ENCODE results near the gene BZW1.
"Not testable (repeated sequence)": the region's sequence is repeated elsewhere in the genome, so short reads cannot be mapped to it uniquely, and the experiment has no call there.

The BZW1 gene

DNA sequence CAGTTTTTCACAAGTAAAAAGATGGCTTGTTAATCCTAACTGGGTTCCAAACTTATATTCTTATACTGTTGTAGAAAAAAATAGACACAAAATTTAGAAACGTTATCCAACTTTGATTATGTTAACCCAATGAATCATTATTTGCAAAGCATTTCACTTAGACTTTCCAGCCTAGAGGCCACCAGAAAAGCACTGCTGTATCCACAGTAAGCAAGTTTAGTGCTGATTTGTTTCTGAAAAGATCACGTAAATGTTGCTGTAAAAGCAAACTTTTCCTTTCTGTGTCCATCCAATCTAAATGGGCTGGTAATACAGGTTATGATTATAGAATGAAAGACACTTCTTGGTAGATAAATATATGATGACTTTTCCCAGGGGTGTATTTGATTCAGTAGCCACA is 17.6 kb upstream of the BZW1 start:
- DNase-seq, result no peak

- DNase-seq, result no peak
Observed at GRCh38 chr2:200795028-200795440, 16.7 kb upstream of the BZW1 start.

DNA sequence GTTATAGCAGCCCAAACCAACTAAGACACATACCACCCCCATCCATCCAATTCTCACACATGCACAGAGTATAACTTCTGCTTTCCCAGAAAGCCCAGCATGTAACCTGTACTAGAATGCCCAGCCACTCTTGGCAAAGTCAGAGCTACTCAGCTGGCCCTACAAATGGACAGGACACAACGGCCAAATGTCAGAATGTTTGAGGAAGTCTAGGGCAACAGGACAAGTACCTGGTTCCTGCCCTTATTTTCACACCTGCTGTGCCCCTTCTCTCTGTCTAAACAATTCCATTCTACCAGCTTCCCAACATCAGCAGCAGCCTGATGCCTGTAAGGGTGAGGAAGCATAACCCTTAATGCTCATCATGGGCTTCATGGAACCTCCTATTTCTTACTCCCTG is 15.1 kb upstream of the BZW1 start:
- no peak for DNase-seq

- no peak for DNase-seq
Observed at GRCh38 chr2:200797242-200797770, 14.4 kb upstream of the BZW1 start.

DNA sequence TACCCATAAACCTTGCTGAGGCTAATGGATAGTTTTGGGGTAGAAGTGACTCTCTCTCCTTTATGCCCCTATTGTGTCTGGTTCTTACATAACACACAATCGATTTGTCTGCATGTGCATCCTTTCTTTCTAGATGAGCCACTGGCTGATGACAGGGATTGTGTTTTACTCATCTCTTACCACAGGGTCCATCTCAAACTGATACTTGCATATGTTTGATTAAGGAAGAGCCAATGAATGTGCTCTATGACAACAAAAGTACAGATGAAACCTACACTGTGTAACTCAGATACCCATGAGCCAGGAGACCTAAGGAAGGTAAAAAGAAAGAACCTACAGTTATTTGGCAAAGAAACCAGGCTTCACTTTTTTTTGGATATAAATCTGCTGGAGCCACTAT is 13.2 kb upstream of the BZW1 start:
- no peak for DNase-seq

GRCh38 chr2:200800458-200800857 is 11.3 kb upstream of the BZW1 start:
- DNase-seq, result no peak

DNA sequence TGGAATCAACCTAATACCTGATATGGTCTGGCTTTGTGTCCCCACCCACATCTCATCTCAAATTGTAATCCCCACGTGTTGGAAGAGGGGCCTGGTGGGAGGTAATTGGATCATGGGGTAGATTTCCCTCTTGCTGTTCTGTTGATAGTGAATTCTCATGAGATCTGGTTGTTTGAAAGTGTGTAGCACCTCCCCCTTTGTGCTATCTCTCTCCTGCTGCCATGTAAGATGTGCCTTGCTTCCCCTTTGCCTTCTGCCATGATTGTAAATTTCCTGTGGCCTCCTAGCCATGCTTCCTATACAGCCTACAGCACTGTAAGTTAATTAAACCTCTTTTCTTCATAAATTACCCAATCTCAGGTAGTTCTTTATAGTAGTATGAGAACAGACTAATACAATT is 10.3 kb upstream of the BZW1 start:
- DNase-seq, result not testable (repeated sequence)

- DNase-seq, result no peak
Observed at GRCh38 chr2:200809506-200810251, 2.0 kb upstream of the BZW1 start.

- no peak for DNase-seq
Observed at GRCh38 chr2:200810252-200810997, 1.3 kb upstream of the BZW1 start.

GRCh38 chr2:200810998-200811332 is 745 bp upstream of the BZW1 start:
- DNase-seq, result no peak

- DNase-seq, result peak; percentile 82
Observed at GRCh38 chr2:200812122-200813022, 662 bp downstream of the BZW1 start.

GRCh38 chr2:200814276-200814815 is 2.6 kb downstream of the BZW1 start:
- DNase-seq, result no peak

DNA sequence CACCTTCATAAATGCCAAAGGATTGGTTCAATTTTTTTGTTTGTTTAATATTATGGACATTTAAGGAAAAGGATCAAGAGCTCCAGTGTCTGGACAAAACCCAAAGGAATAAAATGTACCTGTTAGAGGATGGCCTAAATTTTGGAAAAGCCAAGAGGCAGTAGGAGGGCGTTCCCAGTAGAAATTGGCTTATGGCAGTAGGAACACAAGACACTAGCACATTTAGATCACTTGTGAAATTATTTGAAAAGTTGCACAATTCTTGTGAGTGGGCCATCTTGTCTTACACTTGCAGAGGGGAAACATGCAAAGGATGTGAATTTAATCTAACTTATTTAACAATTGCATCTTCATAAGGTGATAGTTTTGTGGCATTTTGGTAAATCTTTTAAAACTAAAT is 3.2 kb downstream of the BZW1 start:
- DNase-seq, result no peak

GRCh38 chr2:200818732-200819131 is 7.0 kb downstream of the BZW1 start:
- not testable (repeated sequence) for DNase-seq

DNA sequence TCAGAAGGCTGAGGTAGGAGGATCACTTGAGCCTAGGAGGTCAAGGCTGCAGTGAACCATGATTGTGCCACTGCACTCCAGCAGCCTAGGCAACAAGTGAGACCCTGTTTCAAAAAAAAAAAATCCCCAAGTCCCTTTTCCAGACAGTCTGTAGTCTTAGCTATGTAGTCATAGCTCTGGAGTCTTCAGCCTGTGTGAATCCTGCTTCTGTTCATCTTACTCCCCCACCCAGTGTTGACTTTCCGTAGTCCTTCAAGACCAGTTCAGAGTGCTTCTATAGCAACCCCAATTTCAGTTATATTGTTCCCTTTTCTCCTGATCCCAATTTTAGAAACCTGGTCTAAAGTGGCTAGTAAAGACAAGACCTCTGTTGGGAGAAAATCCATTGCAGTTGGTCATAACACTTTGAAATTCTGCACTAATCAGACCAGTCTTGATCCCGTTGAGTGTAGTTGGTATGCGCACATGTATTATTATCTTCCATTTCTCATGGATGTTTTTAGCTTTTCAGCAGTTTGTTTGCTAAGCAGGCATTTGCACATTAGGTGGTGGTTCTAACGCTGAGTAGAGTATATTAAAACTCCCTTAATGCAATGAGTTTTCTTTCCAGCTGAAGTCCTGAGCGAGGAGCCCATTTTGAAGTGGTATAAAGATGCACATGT is 9.0 kb downstream of the BZW1 start:
- no peak for DNase-seq

GRCh38 chr2:200821686-200822245 is 10.1 kb downstream of the BZW1 start:
- DNase-seq, result no peak

DNA sequence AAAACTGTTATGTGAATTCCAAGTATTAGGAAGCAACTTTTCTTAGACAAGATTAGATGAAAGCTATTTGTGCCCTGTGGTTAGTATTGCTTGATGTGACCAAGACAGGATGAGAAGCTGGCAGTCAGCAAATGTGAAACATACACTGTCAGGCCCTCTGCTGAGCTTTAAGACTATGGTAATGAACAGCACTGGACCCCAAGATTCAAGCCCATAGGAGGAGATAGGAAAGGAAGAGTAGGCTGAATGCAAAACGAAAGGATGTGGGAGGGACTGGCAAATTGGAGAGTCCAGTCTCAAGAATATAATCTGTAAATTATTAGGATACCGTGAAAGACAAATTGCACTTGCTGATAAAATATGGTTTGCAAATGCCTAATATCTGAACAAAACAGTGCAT is 16.4 kb downstream of the BZW1 start:
- DNase-seq, result no peak

- DNase-seq, result no peak
Observed at GRCh38 chr2:200828572-200829257, 17.0 kb downstream of the BZW1 start.

DNA sequence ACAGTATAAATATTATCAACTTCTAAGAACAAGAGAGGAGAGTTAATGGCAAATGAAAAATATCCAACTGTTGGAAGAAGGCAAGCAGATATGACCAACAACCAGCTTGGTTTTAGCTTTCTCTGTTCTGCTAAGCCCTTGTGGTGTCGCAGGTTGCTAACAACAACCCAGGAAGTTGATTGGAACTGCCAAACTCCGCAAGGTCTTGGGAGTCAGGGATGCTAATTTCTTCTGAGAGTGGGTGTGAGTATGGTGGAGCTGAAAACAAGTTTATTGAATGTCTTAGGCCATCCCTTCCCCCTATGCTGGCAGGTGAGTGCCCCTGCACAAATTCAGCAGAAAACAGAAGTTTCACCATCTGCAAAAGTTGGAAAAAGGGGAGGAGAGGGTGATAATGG is 17.5 kb downstream of the BZW1 start:
- DNase-seq, result no peak

DNA sequence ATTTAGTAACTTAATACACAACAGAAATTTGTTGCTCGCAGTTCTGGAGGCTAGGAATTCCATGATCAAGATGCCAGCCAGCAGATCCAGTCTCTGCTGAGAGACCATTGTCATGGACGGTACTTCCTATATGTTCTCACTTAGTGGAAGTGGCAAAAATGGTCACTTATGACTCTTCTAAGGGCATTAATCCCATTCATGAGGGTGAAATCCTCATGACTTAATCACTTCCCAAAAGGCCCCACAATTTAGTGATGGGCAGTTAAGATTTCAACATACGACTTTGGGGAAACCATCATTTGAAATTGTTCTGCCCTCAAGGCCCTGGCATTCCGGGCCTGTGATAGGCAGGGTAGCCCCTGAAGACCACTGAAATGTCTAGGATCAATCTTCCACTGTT is 23.0 kb downstream of the BZW1 start:
- no peak for DNase-seq

DNA sequence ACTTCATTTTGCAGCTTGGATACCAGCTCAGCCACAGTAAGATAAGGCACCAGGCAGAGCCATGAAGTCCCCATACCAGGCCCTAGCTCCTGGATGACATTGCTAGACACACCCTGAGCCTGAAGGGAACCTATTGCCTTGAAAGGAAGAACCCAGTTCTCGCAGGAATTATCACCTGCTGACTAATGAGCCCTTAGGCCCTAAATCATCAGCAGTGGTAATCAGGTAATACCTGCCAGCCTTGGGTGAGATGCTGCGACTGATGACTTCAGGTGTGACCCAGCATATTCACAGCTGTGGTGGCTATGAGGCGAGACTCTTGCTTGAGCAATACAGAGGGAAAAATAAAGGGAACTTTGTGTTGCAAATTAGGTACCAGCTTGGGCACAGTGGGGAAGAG is 27.8 kb downstream of the BZW1 start:
- no peak for DNase-seq

All from right forelimb (tissue), 1 donor.